HG03039 (cell line): ENCODE data around the gene PIGN.
"Not testable (repeated sequence)": the region's sequence is repeated elsewhere in the genome, so short reads cannot be mapped to it uniquely, and the experiment has no call there.

Source experiments
- ATAC-seq: cut with Tn5 transposase; IDR thresholded peaks from one replicate; pipeline ENCODE4 v1.9.1; 2021; ENCODE audit warnings: mild to moderate bottlenecking, moderate library complexity; ENCODE audit not compliant: unreplicated experiment

PIGN gene

GRCh38 chr18:62182220-62182619 is 4.6 kb downstream of the PIGN start:
- ATAC-seq = no peak

- ATAC-seq = no peak
These were observed 7.6 kb downstream of the PIGN start for GRCh38 chr18:62179213-62179612.

GRCh38 chr18:62177271-62177670 is 9.6 kb downstream of the PIGN start:
- ATAC-seq = no peak

GRCh38 chr18:62175521-62175920 is 11.3 kb downstream of the PIGN start:
- no peak for ATAC-seq

- no peak for ATAC-seq
These were observed 14.6 kb downstream of the PIGN start for GRCh38 chr18:62172298-62172697.

GRCh38 chr18:62170857-62171256 is 16.0 kb downstream of the PIGN start:
- ATAC-seq = no peak

- not testable (repeated sequence) for ATAC-seq
These were observed 20.3 kb downstream of the PIGN start for GRCh38 chr18:62166524-62166923.

- no peak for ATAC-seq
These were observed 21.3 kb downstream of the PIGN start for GRCh38 chr18:62165583-62165982.

GRCh38 chr18:62164855-62165487 is 21.9 kb downstream of the PIGN start:
- no peak for ATAC-seq

- ATAC-seq = no peak
These were observed 22.5 kb downstream of the PIGN start for GRCh38 chr18:62164310-62164709.

- no peak for ATAC-seq
These were observed 29.0 kb downstream of the PIGN start for GRCh38 chr18:62157843-62158242.

- peak; percentile 65 for ATAC-seq
These were observed 34.0 kb downstream of the PIGN start for GRCh38 chr18:62152844-62153243.

- ATAC-seq = no peak
These were observed 35.6 kb downstream of the PIGN start for GRCh38 chr18:62151068-62151771.

- no peak for ATAC-seq
These were observed 42.5 kb downstream of the PIGN start for GRCh38 chr18:62144338-62144737.

- ATAC-seq = no peak
These were observed 46.6 kb downstream of the PIGN start for GRCh38 chr18:62140259-62140658.

GRCh38 chr18:62138461-62139235 is 48.2 kb downstream of the PIGN start:
- no peak for ATAC-seq

- ATAC-seq = no peak
These were observed 55.5 kb downstream of the PIGN start for GRCh38 chr18:62131301-62131909.

- no peak for ATAC-seq
These were observed 58.7 kb downstream of the PIGN start for GRCh38 chr18:62128157-62128556.

GRCh38 chr18:62126737-62127136 is 60.1 kb downstream of the PIGN start:
- ATAC-seq = no peak

- ATAC-seq = no peak
These were observed 61.2 kb downstream of the PIGN start for GRCh38 chr18:62125702-62126101.

GRCh38 chr18:62122330-62122729 is 64.5 kb downstream of the PIGN start:
- no peak for ATAC-seq
